ENCODE results near the gene TSPAN15.

Gene TSPAN15

GRCh38 chr10:69466689-69467088, 15.4 kb downstream of the TSPAN15 start:
- no peak overlapping the region for H3K27ac ChIP-seq
- H3K9me3 ChIP-seq (ENCODE audit: control insufficient read depth, low read length), result no peaks in the 10 kb centered on the region
- TF ChIP-seq CTCF (IDR thresholded peaks at IDR 0.05), result no peak
- H3K36me3 ChIP-seq (ENCODE audit: control insufficient read depth, insufficient read depth, low read length), result no peaks in the 10 kb centered on the region
- H2AFZ ChIP-seq, result no peak overlapping the region
- no peaks in the 10 kb centered on the region for H3K27me3 ChIP-seq (ENCODE audit: control insufficient read depth, insufficient read depth, low read length)
- H3K79me2 ChIP-seq, result no peaks in the 10 kb centered on the region
- H3K4me3 ChIP-seq (ENCODE audit: low read depth, low read length), result no peak overlapping the region
- no peak overlapping the region for H3K4me2 ChIP-seq (ENCODE audit: low read length)
- H3K4me1 ChIP-seq, result no peaks in the 10 kb centered on the region
- H3K9ac ChIP-seq, result no peak overlapping the region

- Histone ChIP-seq H3K9me3 (ENCODE audit: control insufficient read depth, low read length) (no peaks in the 10 kb centered on the region), H3K79me2 (no peaks in the 10 kb centered on the region), H2AFZ (no peak overlapping the region), H3K27ac (no peak overlapping the region), H3K36me3 (ENCODE audit: control insufficient read depth, insufficient read depth, low read length) (no peaks in the 10 kb centered on the region), H3K4me3 (ENCODE audit: low read depth, low read length) (no peak overlapping the region), H3K4me2 (ENCODE audit: low read length) (no peak overlapping the region), H3K4me1 (no peaks in the 10 kb centered on the region), H3K9ac (no peak overlapping the region), H3K27me3 (ENCODE audit: control insufficient read depth, insufficient read depth, low read length) (no peaks in the 10 kb centered on the region)
- no peak for TF ChIP-seq CTCF (IDR thresholded peaks at IDR 0.05)
These were observed 16.9 kb downstream of the TSPAN15 start for GRCh38 chr10:69467928-69468750.

GRCh38 chr10:69468751-69469089, 17.5 kb downstream of the TSPAN15 start:
- Histone ChIP-seq H3K27ac (no peak overlapping the region), H3K79me2 (no peaks in the 10 kb centered on the region), H3K9ac (no peak overlapping the region), H3K27me3 (ENCODE audit: control insufficient read depth, insufficient read depth, low read length) (no peaks in the 10 kb centered on the region), H3K4me2 (ENCODE audit: low read length) (no peak overlapping the region), H3K4me1 (no peaks in the 10 kb centered on the region), H3K9me3 (ENCODE audit: control insufficient read depth, low read length) (no peaks in the 10 kb centered on the region), H3K4me3 (ENCODE audit: low read depth, low read length) (no peak overlapping the region), H3K36me3 (ENCODE audit: control insufficient read depth, insufficient read depth, low read length) (no peaks in the 10 kb centered on the region), H2AFZ (no peak overlapping the region)
- TF ChIP-seq CTCF (IDR thresholded peaks at IDR 0.05), result no peak

GRCh38 chr10:69469976-69470375, 18.7 kb downstream of the TSPAN15 start:
- Histone ChIP-seq H3K36me3 (ENCODE audit: control insufficient read depth, insufficient read depth, low read length) (no peaks in the 10 kb centered on the region), H3K9me3 (ENCODE audit: control insufficient read depth, low read length) (no peaks in the 10 kb centered on the region), H3K79me2 (no peaks in the 10 kb centered on the region), H3K4me3 (ENCODE audit: low read depth, low read length) (no peak overlapping the region), H3K4me2 (ENCODE audit: low read length) (no peak overlapping the region), H3K4me1 (no peaks in the 10 kb centered on the region), H3K9ac (no peak overlapping the region), H3K27ac (no peak overlapping the region), H3K27me3 (ENCODE audit: control insufficient read depth, insufficient read depth, low read length) (no peaks in the 10 kb centered on the region), H2AFZ (no peak overlapping the region)
- no peak for TF ChIP-seq CTCF (IDR thresholded peaks at IDR 0.05)

Data from parathyroid adenoma (tissue), 2 donors.